Measurements from ENCODE around the gene MON1A.
"Not testable (repeated sequence)": the region's sequence is repeated elsewhere in the genome, so short reads cannot be mapped to it uniquely, and the experiment has no call there.

Gene MON1A

GRCh38 chr3:49929291-49930167, at the start of gene MON1A:
TSS of gene MON1A (minus strand) at chr3:49929811. CDS start at chr3:49913346, 16,465 bp downstream.
- DNase-seq = peak; percentile 51

GRCh38 chr3:49976942-49977341, 47.3 kb upstream of the MON1A start:
- DNase-seq = no peak

- no peak for DNase-seq
Observed at GRCh38 chr3:49972656-49973055, 43.0 kb upstream of the MON1A start.

GRCh38 chr3:49968346-49968745, 38.7 kb upstream of the MON1A start:
- no peak for DNase-seq

GRCh38 chr3:49967291-49967690, 37.7 kb upstream of the MON1A start:
- DNase-seq = no peak

GRCh38 chr3:49966233-49966942, 36.8 kb upstream of the MON1A start:
- DNase-seq = no peak

GRCh38 chr3:49955636-49956035, 26.0 kb upstream of the MON1A start:
- no peak for DNase-seq

GRCh38 chr3:49952924-49953323, 23.3 kb upstream of the MON1A start:
- DNase-seq = no peak

- no peak for DNase-seq
Observed at GRCh38 chr3:49942651-49943050, 13.0 kb upstream of the MON1A start.

- DNase-seq = no peak
Observed at GRCh38 chr3:49940667-49941249, 11.1 kb upstream of the MON1A start.

- DNase-seq = peak; percentile 81
Observed at GRCh38 chr3:49939858-49940666, 10.5 kb upstream of the MON1A start, which contains the start of gene RBM6. TSS of gene RBM6 (plus strand) at chr3:49940150. CDS start at chr3:49962642, 22,492 bp downstream.

- no peak for DNase-seq
Observed at GRCh38 chr3:49937090-49937489, 7.5 kb upstream of the MON1A start.

GRCh38 chr3:49932281-49932680, 2.7 kb upstream of the MON1A start:
- not testable (repeated sequence) for DNase-seq

GRCh38 chr3:49930922-49931321, 1.3 kb upstream of the MON1A start:
- peak; percentile 1 for DNase-seq

GRCh38 chr3:49930168-49930690, 618 bp upstream of the MON1A start:
- no peak for DNase-seq

- no peak for DNase-seq
Observed at GRCh38 chr3:49928481-49929017, 1.1 kb downstream of the MON1A start.

GRCh38 chr3:49927798-49928197, 1.8 kb downstream of the MON1A start:
- DNase-seq = no peak

GRCh38 chr3:49926117-49926728, 3.4 kb downstream of the MON1A start:
- DNase-seq = no peak

- no peak for DNase-seq
Observed at GRCh38 chr3:49925485-49925884, 4.1 kb downstream of the MON1A start.

- DNase-seq = no peak
Observed at GRCh38 chr3:49924683-49925082, 4.9 kb downstream of the MON1A start.

- not testable (repeated sequence) for DNase-seq
Observed at GRCh38 chr3:49917806-49918590, 11.6 kb downstream of the MON1A start.
